Peyer's patch (tissue), 4 donors: ENCODE data around the gene SLC29A1. TPM values are rescaled to one million over a fixed set of nuclear protein-coding genes. Genes with fewer than 3 reads are reported as not detected.

Experiments used
- DNase-seq, 3 donors: peaks; one replicate each; pipeline ENCODE4 v3.0.0-alpha.2; 2017 to 2019
- H3K27ac ChIP-seq, 4 donors: fragments of 200-600 bp; sonication (generic); one replicate each; pipeline ENCODE4 v1.5.1; 2016 to 2019
- H3K27me3 ChIP-seq, 2 donors: fragments of 200-600 bp; sonication (generic); one replicate each; pipeline ENCODE4 v1.5.1; 2019
- H3K36me3 ChIP-seq, 3 donors: fragments of 200-600 bp; sonication (generic); one replicate each; pipeline ENCODE4 v1.5.1; 2016 to 2019
- H3K4me1 ChIP-seq, 4 donors: fragments of 200-600 bp; sonication (generic); one replicate each; pipeline ENCODE4 v1.5.1; 2016 to 2019
- H3K4me3 ChIP-seq, 4 donors: fragments of 200-600 bp; sonication (generic); 1 replicate in 3 of 4; 2 replicates in 1 of 4; pipeline ENCODE4 v1.5.1; 2016 to 2019; ENCODE audit warnings: mild to moderate bottlenecking in 1 of 4
- H3K9me3 ChIP-seq, 4 donors: fragments of 200-600 bp; sonication (generic); one replicate each; pipeline ENCODE4 v1.5.1; 2016 to 2019; ENCODE audit warnings: mild to moderate bottlenecking in 1 of 4
- POLR2A ChIP-seq, 2 donors: fragments of 450-650 bp; IDR thresholded peaks; one replicate each; pipeline ENCODE4 v1.5.1; 2017; ENCODE audit warnings: antibody characterized with exemption in 2 of 2, mild to moderate bottlenecking in 2 of 2, moderate library complexity in 2 of 2
- total RNA-seq, 4 donors: library from RNA; depleted of rRNA; stranded (reverse); fragments of >200 nt; gene quantifications; one replicate each; pipeline ENCODE4 v1.1.0, GENCODE V29; 2016
- TF ChIP-seq, protein P1 (sequence below), 6 experiments: fragments of 450-650 bp in 4 of 6; fragments of 200-600 bp in 2 of 6; sonication (generic) in 1 of 6; IDR thresholded peaks; one replicate each; pipeline ENCODE4 v1.5.1; 2017 to 2019; ENCODE audit warnings: antibody characterized with exemption in 6 of 6, mild to moderate bottlenecking in 3 of 6, moderate library complexity in 1 of 6

SLC29A1 gene
- total RNA-seq, 4 donors from 2014 or later = 4.4 to 25.6 (median 19.5) TPM

- Histone ChIP-seq H3K27me3 (no peaks in the 10 kb centered on the region), H3K36me3 (no peaks in the 10 kb centered on the region), H3K9me3 (no peaks in the 10 kb centered on the region), H3K4me3 (peak overlapping the region; percentile 55 to 88 (median 60)), H3K4me1 (peaks cover 0 to 29% (median 2%) of the 10 kb centered on the region in 4 donors), H3K27ac (peak overlapping the region; percentile 85 to 99 (median 96))
- peak; percentile 80 to 96 (median 92) for DNase-seq
- TF ChIP-seq, protein P1, sequence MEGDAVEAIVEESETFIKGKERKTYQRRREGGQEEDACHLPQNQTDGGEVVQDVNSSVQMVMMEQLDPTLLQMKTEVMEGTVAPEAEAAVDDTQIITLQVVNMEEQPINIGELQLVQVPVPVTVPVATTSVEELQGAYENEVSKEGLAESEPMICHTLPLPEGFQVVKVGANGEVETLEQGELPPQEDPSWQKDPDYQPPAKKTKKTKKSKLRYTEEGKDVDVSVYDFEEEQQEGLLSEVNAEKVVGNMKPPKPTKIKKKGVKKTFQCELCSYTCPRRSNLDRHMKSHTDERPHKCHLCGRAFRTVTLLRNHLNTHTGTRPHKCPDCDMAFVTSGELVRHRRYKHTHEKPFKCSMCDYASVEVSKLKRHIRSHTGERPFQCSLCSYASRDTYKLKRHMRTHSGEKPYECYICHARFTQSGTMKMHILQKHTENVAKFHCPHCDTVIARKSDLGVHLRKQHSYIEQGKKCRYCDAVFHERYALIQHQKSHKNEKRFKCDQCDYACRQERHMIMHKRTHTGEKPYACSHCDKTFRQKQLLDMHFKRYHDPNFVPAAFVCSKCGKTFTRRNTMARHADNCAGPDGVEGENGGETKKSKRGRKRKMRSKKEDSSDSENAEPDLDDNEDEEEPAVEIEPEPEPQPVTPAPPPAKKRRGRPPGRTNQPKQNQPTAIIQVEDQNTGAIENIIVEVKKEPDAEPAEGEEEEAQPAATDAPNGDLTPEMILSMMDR (IDR thresholded peaks at IDR 0.05) = no peak
- peak; percentile 73 to 77 for TF ChIP-seq POLR2A (IDR thresholded peaks at IDR 0.05)
Observed at GRCh38 chr6:44237021-44237812, 13.8 kb downstream of the SLC29A1 start.

GRCh38 chr6:44237813-44238433 lies 14.5 kb downstream of the SLC29A1 start:
- Histone ChIP-seq H3K4me3 (peak overlapping the region; percentile 55 to 88 (median 60)), H3K4me1 (peaks cover 0 to 29% (median 2%) of the 10 kb centered on the region in 4 donors), H3K36me3 (no peaks in the 10 kb centered on the region), H3K27me3 (no peaks in the 10 kb centered on the region), H3K9me3 (no peaks in the 10 kb centered on the region), H3K27ac (peak overlapping the region; percentile 85 to 99 (median 96))
- TF ChIP-seq, protein P1 (IDR thresholded peaks at IDR 0.05) = peak; percentile 95 to 98 (median 98)
- peak in 1 of 2 donors; percentile 1 for TF ChIP-seq POLR2A (IDR thresholded peaks at IDR 0.05)
- DNase-seq = peak; percentile 77 to 88 (median 88)

GRCh38 chr6:44238687-44239350 lies 15.4 kb downstream of the SLC29A1 start:
- Histone ChIP-seq H3K9me3 (no peaks in the 10 kb centered on the region), H3K27ac (peak overlapping the region in 2 of 4 donors; percentile 95 to 99), H3K4me3 (no peak overlapping the region), H3K4me1 (peaks cover 0 to 22% (median 2%) of the 10 kb centered on the region in 4 donors), H3K36me3 (no peaks in the 10 kb centered on the region), H3K27me3 (no peaks in the 10 kb centered on the region)
- DNase-seq = no peak
- TF ChIP-seq POLR2A (IDR thresholded peaks at IDR 0.05) = no peak
- TF ChIP-seq, protein P1 (IDR thresholded peaks at IDR 0.05) = no peak

DNA sequence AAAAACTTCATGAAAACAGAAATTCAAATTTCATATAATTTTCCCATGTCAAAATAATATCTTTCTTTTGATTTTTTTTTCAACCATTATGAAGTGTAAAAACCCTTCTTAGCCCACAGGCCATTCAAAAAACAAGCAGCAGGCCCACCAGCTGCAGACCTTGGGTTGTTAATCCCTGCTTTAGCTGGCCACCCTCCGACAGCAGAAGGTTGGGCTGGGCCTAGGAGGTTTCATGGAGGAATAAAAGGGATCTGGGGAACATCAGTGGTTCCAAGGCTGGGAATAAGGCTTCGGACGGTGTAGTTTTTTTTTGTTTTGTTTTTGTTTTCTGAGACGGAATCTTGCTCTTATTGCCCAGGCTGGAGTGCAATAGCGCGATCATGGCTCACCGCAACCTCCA lies 19.9 kb downstream of the SLC29A1 start:
- Histone ChIP-seq H3K36me3 (no peaks in the 10 kb centered on the region), H3K9me3 (no peaks in the 10 kb centered on the region), H3K27ac (no peak overlapping the region), H3K27me3 (no peaks in the 10 kb centered on the region), H3K4me1 (peaks cover 0 to 10% (median 5%) of the 10 kb centered on the region in 4 donors), H3K4me3 (no peak overlapping the region)
- DNase-seq = no peak
- TF ChIP-seq, protein P1 (IDR thresholded peaks at IDR 0.05) = no peak
- TF ChIP-seq POLR2A (IDR thresholded peaks at IDR 0.05) = no peak

- Histone ChIP-seq H3K4me3 (peak overlapping the region; percentile 81 to 93 (median 83)), H3K9me3 (no peaks in the 10 kb centered on the region), H3K4me1 (peaks cover 0 to 29% (median 10%) of the 10 kb centered on the region in 4 donors), H3K27ac (peak overlapping the region; percentile 92 to 96 (median 95)), H3K27me3 (no peaks in the 10 kb centered on the region), H3K36me3 (peaks cover 0 to 16% (median 0%) of the 10 kb centered on the region in 3 donors)
- DNase-seq = no peak
- no peak for TF ChIP-seq POLR2A (IDR thresholded peaks at IDR 0.05)
- TF ChIP-seq, protein P1 (IDR thresholded peaks at IDR 0.05) = no peak
Observed at GRCh38 chr6:44245391-44245911, 22.1 kb downstream of the SLC29A1 start.
